ENCODE results near the gene CABP4. TPM values are rescaled to one million over a fixed set of nuclear protein-coding genes. Genes with fewer than 3 reads are reported as not detected.
A peak's percentile ranks its signal among the peaks of the same experiment; 100 is the strongest.
"Not testable (repeated sequence)": the region's sequence is repeated elsewhere in the genome, so short reads cannot be mapped to it uniquely, and the experiment has no call there.

CABP4 gene
- total RNA-seq, 1 donor from 2014 or later = 0.98 TPM

DNA sequence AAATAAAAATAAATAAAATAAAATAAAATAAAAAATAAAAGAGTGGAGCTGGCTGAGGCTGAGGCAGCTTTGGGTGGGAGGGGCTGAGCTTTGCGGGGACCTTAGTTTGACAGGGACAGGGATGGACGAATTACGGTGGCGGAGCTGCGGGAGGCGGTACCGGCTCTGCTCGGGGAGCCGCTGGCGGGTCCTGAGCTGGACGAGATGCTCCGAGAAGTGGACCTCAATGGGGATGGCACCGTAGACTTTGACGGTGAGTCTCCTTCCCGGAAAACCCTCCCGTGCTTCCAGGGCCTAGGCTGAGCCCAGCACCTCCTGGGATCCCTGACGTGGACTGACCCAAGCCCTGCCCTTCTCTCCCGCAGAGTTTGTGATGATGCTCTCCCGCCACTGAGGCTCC, 3.1 kb downstream of the CABP4 start:
- Histone ChIP-seq H3K36me3 (no peaks in the 10 kb centered on the region), H3K4me3 (no peak overlapping the region), H3K27ac (no peak overlapping the region), H3K9me3 (no peaks in the 10 kb centered on the region), H3K4me1 (no peaks in the 10 kb centered on the region), H3K27me3 (no peaks in the 10 kb centered on the region)
- TF ChIP-seq POLR2AphosphoS5 (IDR thresholded peaks at IDR 0.05; ENCODE audit: insufficient read depth in 1 of 2, low read depth in 1 of 2) (no peak), POLR2A (IDR thresholded peaks at IDR 0.05) (no peak)
- TF ChIP-seq, protein P1, sequence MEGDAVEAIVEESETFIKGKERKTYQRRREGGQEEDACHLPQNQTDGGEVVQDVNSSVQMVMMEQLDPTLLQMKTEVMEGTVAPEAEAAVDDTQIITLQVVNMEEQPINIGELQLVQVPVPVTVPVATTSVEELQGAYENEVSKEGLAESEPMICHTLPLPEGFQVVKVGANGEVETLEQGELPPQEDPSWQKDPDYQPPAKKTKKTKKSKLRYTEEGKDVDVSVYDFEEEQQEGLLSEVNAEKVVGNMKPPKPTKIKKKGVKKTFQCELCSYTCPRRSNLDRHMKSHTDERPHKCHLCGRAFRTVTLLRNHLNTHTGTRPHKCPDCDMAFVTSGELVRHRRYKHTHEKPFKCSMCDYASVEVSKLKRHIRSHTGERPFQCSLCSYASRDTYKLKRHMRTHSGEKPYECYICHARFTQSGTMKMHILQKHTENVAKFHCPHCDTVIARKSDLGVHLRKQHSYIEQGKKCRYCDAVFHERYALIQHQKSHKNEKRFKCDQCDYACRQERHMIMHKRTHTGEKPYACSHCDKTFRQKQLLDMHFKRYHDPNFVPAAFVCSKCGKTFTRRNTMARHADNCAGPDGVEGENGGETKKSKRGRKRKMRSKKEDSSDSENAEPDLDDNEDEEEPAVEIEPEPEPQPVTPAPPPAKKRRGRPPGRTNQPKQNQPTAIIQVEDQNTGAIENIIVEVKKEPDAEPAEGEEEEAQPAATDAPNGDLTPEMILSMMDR (IDR thresholded peaks at IDR 0.05) = no peak
- no peak for DNase-seq (ENCODE audit: extremely low spot score in 2 of 2)
- intact Hi-C loops (cut with DNase I) = no loop called here

DNA sequence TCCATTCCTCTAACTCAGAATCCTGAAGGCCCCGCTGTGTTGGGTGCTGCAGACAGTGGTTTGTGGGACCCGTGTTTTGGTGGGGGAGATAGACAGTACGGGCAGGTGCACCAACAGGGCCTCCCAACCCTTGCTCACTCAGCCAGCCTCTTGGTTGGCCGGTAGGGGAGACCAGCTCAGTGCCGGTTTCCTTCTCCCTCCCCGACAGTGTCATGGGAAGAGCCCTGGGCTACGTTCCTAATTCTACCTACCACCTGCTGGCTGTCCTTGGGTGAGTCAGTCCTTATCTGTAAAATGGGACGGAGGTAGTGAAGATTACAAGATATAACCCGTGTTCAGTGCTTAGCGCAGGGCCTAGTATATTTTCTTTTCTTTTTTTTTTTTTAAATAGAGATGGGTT, 8.0 kb downstream of the CABP4 start:
- Histone ChIP-seq H3K36me3 (no peaks in the 10 kb centered on the region), H3K27ac (peak overlapping the region; percentile 87), H3K4me1 (peaks cover 45% of the 10 kb centered on the region), H3K27me3 (no peaks in the 10 kb centered on the region), H3K4me3 (no peak overlapping the region), H3K9me3 (no peaks in the 10 kb centered on the region)
- DNase-seq (ENCODE audit: extremely low spot score in 2 of 2) = no peak
- no peak for TF ChIP-seq POLR2A (IDR thresholded peaks at IDR 0.05)
- TF ChIP-seq, protein P1 (IDR thresholded peaks at IDR 0.05) = no peak
- no peak for TF ChIP-seq POLR2AphosphoS5 (IDR thresholded peaks at IDR 0.05; ENCODE audit: insufficient read depth in 1 of 2, low read depth in 1 of 2)
- intact Hi-C loops (cut with DNase I) = loop anchor here (10.0 kb wide), 1 partner anchor 58 kb away; the partner anchor contains the start of genes PPP1CA and TBC1D10C

DNA sequence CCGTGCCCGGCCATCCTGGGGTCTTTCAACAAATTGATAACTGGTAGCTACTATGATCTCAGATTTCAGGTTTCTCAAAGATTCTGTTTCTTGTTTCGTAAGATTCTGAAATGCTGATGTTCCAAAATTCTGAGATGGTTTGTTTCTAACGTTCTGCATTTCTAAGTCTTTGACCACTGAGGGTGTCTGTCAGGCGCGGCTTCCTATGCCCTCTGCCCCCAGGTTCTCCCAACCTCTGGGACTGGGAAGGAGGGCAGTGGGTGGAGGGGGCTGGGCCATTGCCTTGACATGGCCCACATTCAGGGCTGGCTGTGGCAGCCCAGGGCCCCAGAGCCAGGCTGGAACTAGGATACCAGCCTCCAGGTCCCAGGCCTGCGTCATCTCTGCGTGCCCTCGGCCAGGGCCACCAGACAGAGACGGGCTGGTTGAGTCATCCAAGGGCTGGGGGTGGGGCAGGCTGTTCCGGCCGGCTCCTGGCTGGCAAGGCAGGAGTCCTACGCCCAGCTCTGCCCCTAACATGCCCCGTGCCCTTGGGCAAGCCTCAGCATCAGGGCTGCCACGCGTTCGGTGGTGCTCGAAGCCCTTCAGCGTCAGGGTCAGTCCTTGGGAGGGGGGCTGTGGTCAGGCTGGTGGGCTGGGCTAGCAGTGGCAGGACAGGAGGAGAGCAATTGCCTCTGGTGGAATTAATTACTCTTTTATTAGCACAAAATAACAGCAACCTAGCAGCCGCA, 8.7 kb downstream of the CABP4 start:
- H3K27me3 ChIP-seq = no peaks in the 10 kb centered on the region
- peak overlapping the region; percentile 87 for H3K27ac ChIP-seq
- intact Hi-C loops (cut with DNase I) = loop anchor here (10.0 kb wide), 1 partner anchor 59 kb away; the partner anchor contains the start of genes PPP1CA and TBC1D10C
- H3K36me3 ChIP-seq = no peaks in the 10 kb centered on the region
- H3K9me3 ChIP-seq = no peaks in the 10 kb centered on the region
- H3K4me3 ChIP-seq = peak overlapping the region; percentile 48 to 49
- peaks cover 49% of the 10 kb centered on the region for H3K4me1 ChIP-seq
- TF ChIP-seq POLR2AphosphoS5 (IDR thresholded peaks at IDR 0.05; ENCODE audit: insufficient read depth in 1 of 2, low read depth in 1 of 2) (peak; percentile 58 to 64), POLR2A (IDR thresholded peaks at IDR 0.05) (no peak)
- no peak for DNase-seq (ENCODE audit: extremely low spot score in 2 of 2)

DNA sequence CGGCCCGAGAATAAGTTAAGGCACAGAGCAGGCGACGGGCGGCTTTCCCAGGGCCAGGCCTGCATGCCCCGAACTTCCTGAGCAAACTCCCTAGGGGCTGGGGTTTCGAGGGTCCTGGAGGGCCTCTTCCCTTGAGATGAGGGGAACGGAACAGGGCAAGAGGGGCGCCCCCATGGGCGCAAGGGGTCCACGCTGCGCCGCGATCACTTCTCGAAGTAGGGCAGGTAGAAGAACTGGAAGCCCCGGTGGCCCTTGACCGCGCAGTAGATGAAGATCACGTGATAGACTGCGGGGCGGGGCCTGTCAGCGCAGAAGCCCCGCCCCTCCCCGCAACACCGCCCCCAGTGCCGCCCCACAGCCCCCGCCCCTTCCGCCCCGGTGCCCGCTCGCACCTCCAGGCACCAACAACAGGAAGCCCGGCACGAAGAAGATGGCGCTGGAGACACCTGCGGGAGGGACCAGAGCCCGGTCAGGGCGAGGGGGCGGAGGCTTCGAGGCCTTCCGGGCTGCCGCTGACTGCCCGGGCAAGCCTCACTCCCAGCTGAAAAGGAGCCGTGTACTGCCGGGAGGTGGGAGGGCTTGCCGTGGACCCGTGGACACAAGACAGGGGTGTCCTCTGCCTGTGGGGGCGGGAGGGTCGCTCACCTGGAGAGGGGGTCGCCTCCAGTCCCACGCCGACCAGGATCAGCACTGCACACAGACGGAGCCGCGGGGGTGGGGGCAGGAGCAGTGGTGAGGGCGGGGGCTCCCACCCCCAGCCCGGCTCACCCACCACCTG, 9.4 kb downstream of the CABP4 start:
- peak overlapping the region; percentile 87 for H3K27ac ChIP-seq
- intact Hi-C loops (cut with DNase I) = loop anchor here (5.0 to 10.0 kb wide), 2 partner anchors 42 to 60 kb away; partner anchors contain the start of genes PPP1CA and TBC1D10C
- no peak for DNase-seq (ENCODE audit: extremely low spot score in 2 of 2)
- TF ChIP-seq POLR2AphosphoS5 (IDR thresholded peaks at IDR 0.05; ENCODE audit: insufficient read depth in 1 of 2, low read depth in 1 of 2) (peak in 1 of 2 donors; percentile 62), POLR2A (IDR thresholded peaks at IDR 0.05) (no peak)
- peaks cover 52% of the 10 kb centered on the region for H3K4me1 ChIP-seq
- no peaks in the 10 kb centered on the region for H3K9me3 ChIP-seq
- peak overlapping the region; percentile 48 to 49 for H3K4me3 ChIP-seq
- no peaks in the 10 kb centered on the region for H3K36me3 ChIP-seq
- H3K27me3 ChIP-seq = no peaks in the 10 kb centered on the region

DNA sequence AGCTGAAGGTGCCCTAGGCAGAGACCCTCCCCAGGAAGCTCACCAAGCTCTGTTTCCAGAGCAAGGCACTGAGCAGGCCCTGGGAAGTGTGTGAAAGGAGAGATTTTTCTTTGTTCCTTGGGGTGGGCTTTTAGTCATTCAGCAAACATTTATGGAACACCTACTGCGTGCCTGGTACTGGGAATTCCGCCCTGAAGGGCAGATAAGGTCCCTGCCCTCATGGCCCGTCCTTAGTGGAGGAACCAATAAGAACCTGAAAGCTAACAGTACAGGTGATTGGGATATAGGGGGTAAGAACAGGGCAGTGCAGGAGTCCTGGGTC, 10.0 kb downstream of the CABP4 start:
- H3K27ac ChIP-seq = peak overlapping the region; percentile 87
- intact Hi-C loops (cut with DNase I) = loop anchor here (5.0 to 10.0 kb wide), 2 partner anchors 43 to 60 kb away; partner anchors contain the start of genes PPP1CA and TBC1D10C
- TF ChIP-seq, protein P1 (IDR thresholded peaks at IDR 0.05) = no peak
- TF ChIP-seq POLR2AphosphoS5 (IDR thresholded peaks at IDR 0.05; ENCODE audit: insufficient read depth in 1 of 2, low read depth in 1 of 2) (no peak), POLR2A (IDR thresholded peaks at IDR 0.05) (no peak)
- no peaks in the 10 kb centered on the region for H3K9me3 ChIP-seq
- H3K36me3 ChIP-seq = no peaks in the 10 kb centered on the region
- peak overlapping the region; percentile 48 to 49 for H3K4me3 ChIP-seq
- no peak for DNase-seq (ENCODE audit: extremely low spot score in 2 of 2)
- H3K27me3 ChIP-seq = no peaks in the 10 kb centered on the region
- peaks cover 55% of the 10 kb centered on the region for H3K4me1 ChIP-seq

DNA sequence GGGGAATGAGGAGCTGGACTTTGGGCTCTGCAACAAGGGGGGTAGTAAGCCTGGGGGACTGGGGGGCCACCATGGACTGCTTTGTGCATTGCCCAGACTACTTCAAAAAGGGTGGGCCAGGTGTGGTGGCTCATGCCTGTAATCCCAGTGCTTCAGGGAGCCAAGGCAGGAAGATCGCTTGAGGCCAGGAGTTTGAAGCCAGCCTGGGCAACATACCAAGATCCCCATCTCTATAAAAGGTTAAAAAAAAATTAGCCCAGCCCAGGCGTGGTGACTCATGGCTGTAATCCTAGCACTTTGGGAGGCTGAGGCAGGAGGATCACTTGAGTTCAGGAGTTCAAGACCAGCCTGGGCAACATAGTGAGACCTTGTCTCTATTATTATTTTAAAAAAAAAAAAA, 10.4 kb downstream of the CABP4 start:
- not testable (repeated sequence) for DNase-seq (ENCODE audit: extremely low spot score in 2 of 2); H3K27me3 ChIP-seq; H3K36me3 ChIP-seq; H3K9me3 ChIP-seq; H3K4me3 ChIP-seq
- intact Hi-C loops (cut with DNase I) = loop anchor here (5.0 to 10.0 kb wide), 2 partner anchors 43 to 61 kb away; partner anchors contain the start of genes PPP1CA and TBC1D10C
- peaks cover 55% of the 10 kb centered on the region for H3K4me1 ChIP-seq
- peak overlapping the region; percentile 87 for H3K27ac ChIP-seq
